ENCODE measurements around the gene SLC47A2. TPM values are rescaled to one million over a fixed set of nuclear protein-coding genes. Genes with fewer than 3 reads are reported as not detected.

The SLC47A2 gene
- total RNA-seq, 2 donors from 2014 or later, result not detected

GRCh38 chr17:19651451-19652238 is 64.7 kb downstream of the SLC47A2 start:
- H3K27me3 ChIP-seq (replicated peaks; ENCODE audit: insufficient read depth), result no peaks in the 10 kb centered on the region
- no peak for ATAC-seq (ENCODE audit: insufficient number of reproducible peaks, low FRiP score, low read depth)
- DNase-seq (ENCODE audit: low spot score), result no peak
- H3K4me3 ChIP-seq, result peak overlapping the region; percentile 93
- peak overlapping the region; percentile 64 to 70 for H3K27ac ChIP-seq
- peaks cover 36 to 64% of the 10 kb centered on the region in 2 donors for H3K4me1 ChIP-seq (ENCODE audit: control insufficient read depth in 1 of 2, low read depth in 2 of 2)
- peaks cover 25% of the 10 kb centered on the region for H3K36me3 ChIP-seq
- no peaks in the 10 kb centered on the region for H3K9me3 ChIP-seq
- TF ChIP-seq CTCF (IDR thresholded peaks at IDR 0.05), result no peak

- no peak for ATAC-seq (ENCODE audit: insufficient number of reproducible peaks, low FRiP score, low read depth)
- Histone ChIP-seq H3K9me3 (no peaks in the 10 kb centered on the region), H3K4me3 (peak overlapping the region; percentile 93), H3K27ac (peak overlapping the region; percentile 64 to 70), H3K27me3 (replicated peaks; ENCODE audit: insufficient read depth) (no peaks in the 10 kb centered on the region), H3K36me3 (peaks cover 19% of the 10 kb centered on the region), H3K4me1 (ENCODE audit: control insufficient read depth in 1 of 2, low read depth in 2 of 2) (peaks cover 38 to 67% of the 10 kb centered on the region in 2 donors)
- TF ChIP-seq CTCF (IDR thresholded peaks at IDR 0.05), result no peak
- DNase-seq (ENCODE audit: low spot score), result no peak
Measured at GRCh38 chr17:19650826-19651225, 65.6 kb downstream of the SLC47A2 start.

- no peaks in the 10 kb centered on the region for H3K9me3 ChIP-seq
- H3K4me3 ChIP-seq, result peak overlapping the region; percentile 93
- H3K27ac ChIP-seq, result peak overlapping the region; percentile 92 to 97
- peaks cover 9% of the 10 kb centered on the region for H3K36me3 ChIP-seq
- TF ChIP-seq CTCF (IDR thresholded peaks at IDR 0.05), result no peak
- DNase-seq (ENCODE audit: low spot score) (no peak), ATAC-seq (ENCODE audit: insufficient number of reproducible peaks, low FRiP score, low read depth) (no peak)
- H3K27me3 ChIP-seq (replicated peaks; ENCODE audit: insufficient read depth), result no peaks in the 10 kb centered on the region
- peaks cover 38 to 78% of the 10 kb centered on the region in 2 donors for H3K4me1 ChIP-seq (ENCODE audit: control insufficient read depth in 1 of 2, low read depth in 2 of 2)
Measured at GRCh38 chr17:19649274-19649541, 67.2 kb downstream of the SLC47A2 start.

- peak; percentile 91 for ATAC-seq (ENCODE audit: insufficient number of reproducible peaks, low FRiP score, low read depth)
- H3K4me1 ChIP-seq (ENCODE audit: control insufficient read depth in 1 of 2, low read depth in 2 of 2), result peaks cover 38 to 75% of the 10 kb centered on the region in 2 donors
Measured at GRCh38 chr17:19648475-19649273, 67.7 kb downstream of the SLC47A2 start, which contains the start of gene ALDH3A2. Gene ALDH3A2 (plus strand): TSS chr17:19648751. CDS start chr17:19648972, 221 bp downstream.

More at GRCh38 chr17:19648475-19649273, 67.7 kb downstream of the SLC47A2 start, which contains the start of gene ALDH3A2:
- H3K36me3 ChIP-seq, result peaks cover 4% of the 10 kb centered on the region
- H3K4me3 ChIP-seq, result peak within 1 kb of the TSS; percentile 93
- H3K27me3 ChIP-seq (replicated peaks; ENCODE audit: insufficient read depth), result no peaks in the 10 kb centered on the region
- DNase-seq (ENCODE audit: low spot score), result peak; percentile 94
- TF ChIP-seq CTCF (IDR thresholded peaks at IDR 0.05), result peak; percentile 38
- peak within 1 kb of the TSS; percentile 92 to 97 for H3K27ac ChIP-seq
- no peaks in the 10 kb centered on the region for H3K9me3 ChIP-seq

Data from thoracic aorta (tissue), 2 donors.